GM19043 (cell line): ENCODE data around the gene BRWD1.
A peak's percentile ranks its signal among the peaks of the same experiment; 100 is the strongest.

Source experiments
- ATAC-seq: cut with Tn5 transposase; IDR thresholded peaks from one replicate; pipeline ENCODE4 v1.9.1; 2021; ENCODE audit warnings: low read depth; ENCODE audit not compliant: unreplicated experiment

BRWD1 gene

GRCh38 chr21:39208624-39209333, 104.7 kb downstream of the BRWD1 start:
- no peak for ATAC-seq

GRCh38 chr21:39204134-39204533, 109.3 kb downstream of the BRWD1 start:
- no peak for ATAC-seq

GRCh38 chr21:39198800-39199199, 114.6 kb downstream of the BRWD1 start:
- ATAC-seq, result no peak

- ATAC-seq, result no peak
These were observed 115.8 kb downstream of the BRWD1 start for GRCh38 chr21:39197448-39198233.

GRCh38 chr21:39196838-39197237, 116.6 kb downstream of the BRWD1 start:
- no peak for ATAC-seq

GRCh38 chr21:39196310-39196709, 117.1 kb downstream of the BRWD1 start:
- ATAC-seq, result no peak

GRCh38 chr21:39193380-39193779, 120.1 kb downstream of the BRWD1 start:
- ATAC-seq, result no peak

GRCh38 chr21:39189857-39190604, 123.4 kb downstream of the BRWD1 start:
- ATAC-seq, result no peak

- no peak for ATAC-seq
These were observed 124.8 kb downstream of the BRWD1 start for GRCh38 chr21:39188521-39189139.

- no peak for ATAC-seq
These were observed 126.3 kb downstream of the BRWD1 start for GRCh38 chr21:39187141-39187540.

GRCh38 chr21:39186676-39187075, 126.8 kb downstream of the BRWD1 start:
- no peak for ATAC-seq

- ATAC-seq, result no peak
These were observed 128.3 kb downstream of the BRWD1 start for GRCh38 chr21:39185157-39185556.

GRCh38 chr21:39184050-39184980, 129.1 kb downstream of the BRWD1 start:
- ATAC-seq, result no peak

GRCh38 chr21:39183272-39184049, 130.0 kb downstream of the BRWD1 start, which contains the start of gene PSMG1:
Gene PSMG1, minus strand, starts transcription at chr21:39183451. Its CDS starts 66 bp downstream, at chr21:39183385.
- peak; percentile 80 for ATAC-seq

GRCh38 chr21:39182484-39183271, 130.8 kb downstream of the BRWD1 start:
- no peak for ATAC-seq

GRCh38 chr21:39182016-39182415, 131.4 kb downstream of the BRWD1 start:
- no peak for ATAC-seq

- ATAC-seq, result no peak
These were observed 132.1 kb downstream of the BRWD1 start for GRCh38 chr21:39181205-39181818.
